ENCODE results near the gene ZFP62. TPM values are rescaled to one million over a fixed set of nuclear protein-coding genes. Genes with fewer than 3 reads are reported as not detected.

The ZFP62 gene
- total RNA-seq, 1 experiment from 2014 or later: 44.1 TPM

GRCh38 chr5:180869587-180869986 is 8.5 kb upstream of the ZFP62 start:
- DNase-seq (ENCODE audit: extremely low read depth, low read depth): no peak

DNA sequence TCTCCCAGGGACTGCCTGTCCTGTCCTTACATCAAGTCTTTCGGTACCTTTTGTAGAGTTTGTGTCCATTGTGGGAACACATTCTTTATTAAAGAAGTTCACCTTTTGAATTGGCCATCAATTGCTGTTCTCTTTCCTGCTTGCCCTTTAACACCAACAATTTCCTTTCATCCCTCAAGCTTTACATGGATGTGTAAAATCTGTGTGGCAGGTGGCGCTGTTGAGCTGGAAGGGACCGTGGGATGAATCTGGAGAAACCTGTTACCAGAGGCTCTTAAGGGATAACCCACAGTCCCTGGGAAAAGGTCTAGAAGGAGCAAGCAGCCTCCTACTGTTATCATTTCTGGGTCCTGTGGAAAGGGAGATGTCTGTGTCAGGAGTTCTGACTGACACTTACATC is 7.9 kb upstream of the ZFP62 start:
- peak; percentile 83 for DNase-seq (ENCODE audit: extremely low read depth, low read depth)

DNA sequence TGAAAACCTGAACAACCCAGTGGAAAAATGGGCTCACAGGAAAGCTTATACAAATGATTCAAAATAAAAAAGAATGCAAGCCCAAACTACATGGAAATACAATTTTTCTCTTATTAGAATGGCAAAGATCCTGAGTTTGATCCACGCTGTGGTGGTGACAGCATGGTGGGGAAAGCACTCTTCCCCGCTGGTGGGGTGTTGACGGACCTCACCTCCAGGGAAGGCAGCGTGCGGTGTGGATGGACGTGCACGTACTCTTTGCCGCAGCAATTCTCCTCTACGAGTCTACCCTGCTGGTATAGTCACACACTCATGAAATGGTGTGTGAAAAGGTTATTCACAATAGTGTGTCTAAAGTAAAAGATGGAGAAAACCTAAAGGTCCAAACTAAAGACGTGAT is 5.9 kb upstream of the ZFP62 start:
- DNase-seq (ENCODE audit: extremely low read depth, low read depth): no peak

GRCh38 chr5:180865981-180866695 is 5.1 kb upstream of the ZFP62 start:
- DNase-seq (ENCODE audit: extremely low read depth, low read depth): no peak

GRCh38 chr5:180862645-180863044 is 1.6 kb upstream of the ZFP62 start:
- DNase-seq (ENCODE audit: extremely low read depth, low read depth): no peak

DNA sequence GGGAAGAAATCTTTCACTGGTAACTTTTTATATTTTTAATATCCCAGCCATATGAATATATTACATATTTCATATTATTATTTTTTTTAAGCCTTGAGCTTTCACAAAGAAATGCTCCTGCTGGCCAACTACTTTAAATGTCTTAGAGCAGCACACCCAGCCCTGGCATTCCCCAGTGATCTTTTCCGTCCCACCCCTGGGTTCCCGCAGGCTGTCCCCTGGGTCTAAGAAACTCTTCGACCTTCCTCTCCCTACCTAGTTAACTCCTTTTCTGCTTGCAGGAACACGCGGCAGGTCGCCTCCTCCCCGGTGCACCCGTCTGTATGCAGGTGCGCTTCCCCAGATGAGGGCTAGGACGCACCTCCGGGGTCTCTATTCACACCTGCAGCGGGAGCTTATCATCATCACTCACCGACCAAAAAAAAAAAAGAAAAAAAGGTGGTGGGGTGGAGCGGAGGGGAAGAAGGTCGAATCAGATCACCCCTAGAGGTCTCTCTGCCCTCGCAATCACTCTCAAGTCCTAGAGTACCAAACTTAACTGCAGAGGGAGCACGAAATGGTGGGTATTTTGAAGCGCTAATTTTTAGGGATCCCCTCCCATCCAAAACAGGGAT is 696 bp downstream of the ZFP62 start:
- peak; percentile 39 for DNase-seq (ENCODE audit: extremely low read depth, low read depth)

DNA sequence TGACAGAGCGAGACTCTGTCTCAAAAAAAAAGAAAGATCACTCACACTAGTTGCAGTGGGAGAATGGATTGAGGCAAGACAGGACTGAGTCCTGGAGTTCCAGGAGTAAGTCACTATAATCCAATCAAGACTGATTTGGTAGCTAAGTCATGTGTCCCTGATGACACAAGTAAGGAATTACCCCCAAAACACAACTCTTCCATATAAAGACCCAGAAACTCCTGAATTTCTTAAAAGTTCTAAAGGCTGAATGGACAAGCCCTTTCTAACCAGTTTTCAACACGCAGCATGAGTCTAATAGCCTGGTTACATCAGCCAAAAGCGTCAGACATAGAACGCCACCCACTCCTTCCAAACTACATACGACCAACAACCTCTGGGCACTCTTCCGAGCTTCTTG is 2.5 kb downstream of the ZFP62 start:
- DNase-seq (ENCODE audit: extremely low read depth, low read depth): no peak

- no peak for DNase-seq (ENCODE audit: extremely low read depth, low read depth)
Observed at GRCh38 chr5:180853848-180854176, 7.3 kb downstream of the ZFP62 start.

GRCh38 chr5:180853121-180853847 is 7.8 kb downstream of the ZFP62 start:
- DNase-seq (ENCODE audit: extremely low read depth, low read depth): no peak

- no peak for DNase-seq (ENCODE audit: extremely low read depth, low read depth)
Observed at GRCh38 chr5:180852495-180852894, 8.6 kb downstream of the ZFP62 start.

DNA sequence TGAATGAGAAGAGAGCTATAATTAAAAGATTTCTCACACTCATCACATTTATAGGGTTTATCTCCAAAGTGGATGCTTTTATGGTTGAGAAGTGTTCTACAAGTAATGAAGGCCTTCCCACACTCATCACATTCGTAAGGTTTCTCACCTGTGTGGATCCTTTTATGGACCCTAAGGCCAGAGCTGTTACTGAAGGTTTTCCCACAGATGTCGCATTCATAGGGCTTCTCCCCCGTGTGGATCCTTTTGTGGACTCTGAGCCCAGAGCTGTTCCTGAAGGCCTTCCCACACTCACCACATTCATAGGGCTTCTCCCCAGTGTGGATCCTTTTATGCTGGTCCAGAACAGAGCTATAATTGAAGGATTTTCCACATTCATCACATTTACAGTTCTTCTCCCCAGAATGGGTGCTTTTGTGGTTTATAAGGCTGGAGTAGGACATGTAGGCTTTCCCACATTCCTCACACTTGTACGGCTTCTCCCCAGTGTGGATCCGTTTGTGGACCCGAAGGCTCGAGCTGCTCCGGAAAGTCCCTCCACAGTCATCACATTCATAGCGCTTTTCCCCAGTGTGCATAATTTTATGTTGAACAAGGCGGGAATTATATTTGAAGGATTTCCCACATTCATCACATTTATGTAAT is 10.5 kb downstream of the ZFP62 start:
- no peak for DNase-seq (ENCODE audit: extremely low read depth, low read depth)

GRCh38 chr5:180849827-180850226 is 11.2 kb downstream of the ZFP62 start:
- DNase-seq (ENCODE audit: extremely low read depth, low read depth): no peak

DNA sequence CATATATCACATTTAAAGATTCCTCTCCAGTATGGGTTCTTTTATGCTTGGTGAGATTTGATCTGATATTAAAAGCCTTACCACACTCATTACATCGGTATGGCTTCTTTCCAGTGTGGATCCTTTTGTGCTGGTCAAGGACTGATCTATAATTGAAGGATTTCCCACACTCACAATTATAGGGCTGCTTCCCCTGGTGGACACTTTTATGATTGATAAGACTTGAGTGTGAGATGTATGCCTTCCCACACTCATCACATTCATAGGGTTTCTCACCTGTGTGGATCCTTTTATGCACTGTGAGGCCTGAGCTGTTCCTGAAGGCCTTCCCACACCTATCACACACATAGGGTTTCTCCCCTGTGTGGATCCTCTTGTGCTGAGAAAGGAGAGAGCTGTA is 12.2 kb downstream of the ZFP62 start:
- DNase-seq (ENCODE audit: extremely low read depth, low read depth): no peak

GRCh38 chr5:180848265-180848664 is 12.8 kb downstream of the ZFP62 start:
- no peak for DNase-seq (ENCODE audit: extremely low read depth, low read depth)

- no peak for DNase-seq (ENCODE audit: extremely low read depth, low read depth)
Observed at GRCh38 chr5:180847026-180847425, 14.1 kb downstream of the ZFP62 start.

DNA sequence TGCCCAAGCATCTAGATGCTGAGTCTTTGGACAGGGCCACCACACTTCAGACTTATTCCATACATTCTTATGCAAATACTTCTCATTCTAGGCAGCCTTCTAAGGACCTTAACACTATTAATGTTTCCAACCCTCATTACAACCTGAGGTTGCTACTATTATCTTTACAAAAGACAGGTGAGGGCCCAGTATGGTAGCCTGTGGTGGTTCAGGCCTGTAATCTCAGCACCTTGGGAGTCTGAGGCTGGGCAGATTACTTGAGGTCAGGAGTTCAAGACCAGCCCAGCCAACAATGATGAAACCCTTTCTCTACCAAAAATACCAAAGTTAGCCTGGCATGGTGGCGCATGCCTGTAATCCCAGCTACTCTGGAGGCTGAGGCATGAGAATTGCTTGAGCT is 16.2 kb downstream of the ZFP62 start:
- DNase-seq (ENCODE audit: extremely low read depth, low read depth): no peak

- no peak for DNase-seq (ENCODE audit: extremely low read depth, low read depth)
Observed at GRCh38 chr5:180844432-180844831, 16.6 kb downstream of the ZFP62 start.

GRCh38 chr5:180839935-180840334 is 21.1 kb downstream of the ZFP62 start:
- DNase-seq (ENCODE audit: extremely low read depth, low read depth): no peak

GRCh38 chr5:180839227-180839626 is 21.8 kb downstream of the ZFP62 start:
- no peak for DNase-seq (ENCODE audit: extremely low read depth, low read depth)

DNA sequence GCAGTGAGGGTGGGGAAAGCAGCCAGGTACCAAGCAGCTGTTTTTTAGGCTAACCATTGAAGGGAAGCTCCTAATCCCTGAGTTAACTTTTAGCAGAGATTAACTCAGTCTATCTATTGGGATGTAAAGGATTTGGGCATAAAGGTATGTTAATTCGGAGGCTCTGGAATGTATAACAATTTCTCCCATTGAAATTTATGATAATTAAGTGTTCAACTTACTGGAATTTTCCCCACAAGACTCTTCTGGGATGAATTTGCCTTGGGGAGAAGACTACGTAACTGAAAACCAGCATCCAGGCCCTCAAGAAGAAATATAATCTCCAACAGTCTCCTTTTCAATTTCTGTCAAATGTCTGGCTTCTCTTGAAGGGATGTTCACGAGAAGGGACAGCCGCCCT is 23.6 kb downstream of the ZFP62 start:
- DNase-seq (ENCODE audit: extremely low read depth, low read depth): no peak

- no peak for DNase-seq (ENCODE audit: extremely low read depth, low read depth)
Observed at GRCh38 chr5:180832638-180833068, 28.4 kb downstream of the ZFP62 start.

Data from NCI-H460 (cell line).